Coronary artery (tissue), 2 donors: Measurements from ENCODE around the gene ST6GALNAC4.
A peak's percentile ranks its signal among the peaks of the same experiment; 100 is the strongest.

Experiments used
- DNase-seq: peaks from one replicate; pipeline ENCODE4 v3.0.0-alpha.2; 2017; ENCODE audit warnings: low spot score
- H3K27ac ChIP-seq, 2 donors: fragments of 200-600 bp; sonication (generic); one replicate each; pipeline ENCODE4 v1.5.1; 2016 to 2019
- H3K4me3 ChIP-seq: fragments of 200-600 bp; sonication (generic); 2 replicates; pipeline ENCODE4 v1.5.1; 2016; ENCODE audit warnings: mild to moderate bottlenecking, moderate library complexity
- TF ChIP-seq, protein P1 (sequence below): fragments of 200-600 bp; sonication (generic); IDR thresholded peaks from one replicate; pipeline ENCODE4 v1.5.1; 2019; ENCODE audit warnings: antibody characterized with exemption

Gene ST6GALNAC4

DNA sequence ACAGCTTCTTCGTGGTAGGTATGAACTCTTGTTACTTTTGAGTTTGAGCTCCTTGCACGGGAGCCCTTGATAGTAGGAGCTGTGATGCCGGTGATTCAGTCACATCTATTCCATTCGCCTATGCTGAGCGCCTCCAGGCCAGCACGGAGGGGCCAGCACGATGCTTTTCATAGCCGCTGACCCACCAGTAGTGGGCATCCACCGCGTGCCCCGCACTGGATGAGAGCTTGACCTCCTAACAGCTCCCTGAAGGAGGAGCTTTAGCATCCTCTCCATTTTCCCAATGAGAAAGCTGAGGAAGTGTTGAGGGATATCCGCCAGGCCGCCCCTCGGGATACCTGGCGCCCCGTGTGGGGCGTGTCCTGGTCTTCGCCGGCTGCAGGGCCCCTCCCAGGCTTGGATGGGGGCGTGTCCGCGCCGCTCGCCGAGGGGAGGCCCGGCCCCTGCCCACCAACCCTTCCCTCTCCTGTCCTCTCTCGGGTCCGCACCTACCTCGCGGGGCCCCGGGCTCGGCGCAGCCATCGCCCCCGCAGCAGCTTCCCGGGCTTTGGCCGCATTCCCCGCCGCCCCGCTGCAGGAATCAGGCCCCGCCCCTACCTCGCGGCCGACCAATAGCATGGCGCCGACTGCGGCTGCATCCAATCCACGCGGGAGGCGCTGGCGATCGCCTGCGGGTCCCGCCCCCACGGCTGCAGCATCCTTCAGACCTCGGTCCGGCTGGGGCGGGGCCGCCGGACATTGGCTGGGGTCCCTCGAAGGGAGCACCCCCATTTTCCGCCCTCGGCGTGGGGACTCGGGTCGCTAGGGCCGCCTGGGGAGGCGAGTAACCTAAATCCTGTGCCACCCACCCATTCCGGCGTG lies 13.6 kb upstream of the ST6GALNAC4 start, which contains the start of gene PIP5KL1:
Gene PIP5KL1 (minus strand): TSS at position 547 of the 861 bp plus-strand sequence. CDS start 25 bp downstream, at position 522.
- DNase-seq: no peak
- H3K4me3 ChIP-seq: peak within 1 kb of the TSS; percentile 74
- H3K27ac ChIP-seq: no peak within 1 kb of the TSS
- TF ChIP-seq, protein P1, sequence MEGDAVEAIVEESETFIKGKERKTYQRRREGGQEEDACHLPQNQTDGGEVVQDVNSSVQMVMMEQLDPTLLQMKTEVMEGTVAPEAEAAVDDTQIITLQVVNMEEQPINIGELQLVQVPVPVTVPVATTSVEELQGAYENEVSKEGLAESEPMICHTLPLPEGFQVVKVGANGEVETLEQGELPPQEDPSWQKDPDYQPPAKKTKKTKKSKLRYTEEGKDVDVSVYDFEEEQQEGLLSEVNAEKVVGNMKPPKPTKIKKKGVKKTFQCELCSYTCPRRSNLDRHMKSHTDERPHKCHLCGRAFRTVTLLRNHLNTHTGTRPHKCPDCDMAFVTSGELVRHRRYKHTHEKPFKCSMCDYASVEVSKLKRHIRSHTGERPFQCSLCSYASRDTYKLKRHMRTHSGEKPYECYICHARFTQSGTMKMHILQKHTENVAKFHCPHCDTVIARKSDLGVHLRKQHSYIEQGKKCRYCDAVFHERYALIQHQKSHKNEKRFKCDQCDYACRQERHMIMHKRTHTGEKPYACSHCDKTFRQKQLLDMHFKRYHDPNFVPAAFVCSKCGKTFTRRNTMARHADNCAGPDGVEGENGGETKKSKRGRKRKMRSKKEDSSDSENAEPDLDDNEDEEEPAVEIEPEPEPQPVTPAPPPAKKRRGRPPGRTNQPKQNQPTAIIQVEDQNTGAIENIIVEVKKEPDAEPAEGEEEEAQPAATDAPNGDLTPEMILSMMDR: no peak

DNA sequence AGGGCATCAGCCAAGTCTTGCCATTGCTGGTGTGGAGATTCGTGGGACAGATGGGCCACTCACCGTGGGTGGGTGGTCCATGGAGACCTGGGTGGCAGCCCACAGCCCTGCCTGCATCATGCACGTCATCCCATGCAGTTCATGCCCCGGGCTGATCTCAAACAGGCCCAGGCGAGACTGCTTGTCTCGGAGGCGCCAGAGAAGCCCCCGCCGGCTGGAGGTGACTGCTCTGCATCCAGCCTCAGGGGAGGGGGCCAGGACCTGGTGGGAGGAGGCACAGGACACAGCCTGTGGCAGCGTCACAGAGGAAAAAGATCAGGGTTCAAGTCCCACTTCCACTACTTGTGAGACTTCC lies 12.8 kb upstream of the ST6GALNAC4 start:
- DNase-seq: no peak
- Histone ChIP-seq H3K4me3 (no peak overlapping the region), H3K27ac (no peak overlapping the region)
- TF ChIP-seq, protein P1: no peak

DNA sequence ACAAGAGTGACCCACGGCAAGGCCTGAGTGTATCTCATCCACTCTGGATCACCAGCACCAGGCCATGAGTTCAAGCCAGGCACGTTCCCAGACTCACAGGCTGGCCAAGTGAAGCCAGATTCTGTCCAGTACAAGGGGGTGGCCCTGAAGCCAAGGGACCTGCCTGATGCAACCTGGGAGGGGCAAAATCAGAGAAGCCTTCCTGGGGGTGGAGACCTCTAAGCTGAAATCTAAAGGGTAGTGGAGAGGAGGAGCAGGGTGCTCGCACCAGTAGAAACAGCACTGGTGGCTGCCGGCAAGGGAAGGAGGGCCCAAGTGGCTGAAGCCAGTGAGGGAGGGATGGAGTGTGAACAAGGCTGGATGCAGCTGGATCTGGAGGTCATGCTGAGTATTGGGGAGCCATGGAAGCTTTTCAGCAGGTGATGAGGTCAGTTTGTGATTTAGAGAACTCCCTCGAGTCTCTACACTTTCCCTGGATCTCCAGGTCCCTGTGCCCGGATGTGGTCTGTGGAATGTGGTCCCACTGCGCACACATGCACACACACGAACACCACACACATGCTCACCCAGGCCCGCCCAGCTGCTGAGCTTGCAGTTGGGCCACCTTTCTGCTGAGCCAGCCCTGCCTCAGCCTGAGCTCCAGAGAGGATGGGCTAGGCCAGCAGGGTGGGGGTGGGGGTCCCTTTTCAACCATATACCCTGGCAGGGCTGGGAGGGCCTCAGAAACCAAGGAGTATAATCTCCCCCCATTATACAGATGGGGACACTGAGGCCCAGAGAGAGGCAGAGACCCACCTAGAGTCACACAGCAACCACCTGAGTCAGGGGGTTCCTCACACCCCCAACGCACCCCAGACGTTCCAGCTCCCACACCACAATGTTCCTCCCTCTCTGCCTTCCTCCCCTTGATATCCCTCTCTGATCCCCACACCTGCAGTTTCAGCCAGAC lies 12.1 kb upstream of the ST6GALNAC4 start:
- H3K27ac ChIP-seq: no peak overlapping the region
- no peak overlapping the region for H3K4me3 ChIP-seq
- no peak for DNase-seq
- TF ChIP-seq, protein P1: no peak

DNA sequence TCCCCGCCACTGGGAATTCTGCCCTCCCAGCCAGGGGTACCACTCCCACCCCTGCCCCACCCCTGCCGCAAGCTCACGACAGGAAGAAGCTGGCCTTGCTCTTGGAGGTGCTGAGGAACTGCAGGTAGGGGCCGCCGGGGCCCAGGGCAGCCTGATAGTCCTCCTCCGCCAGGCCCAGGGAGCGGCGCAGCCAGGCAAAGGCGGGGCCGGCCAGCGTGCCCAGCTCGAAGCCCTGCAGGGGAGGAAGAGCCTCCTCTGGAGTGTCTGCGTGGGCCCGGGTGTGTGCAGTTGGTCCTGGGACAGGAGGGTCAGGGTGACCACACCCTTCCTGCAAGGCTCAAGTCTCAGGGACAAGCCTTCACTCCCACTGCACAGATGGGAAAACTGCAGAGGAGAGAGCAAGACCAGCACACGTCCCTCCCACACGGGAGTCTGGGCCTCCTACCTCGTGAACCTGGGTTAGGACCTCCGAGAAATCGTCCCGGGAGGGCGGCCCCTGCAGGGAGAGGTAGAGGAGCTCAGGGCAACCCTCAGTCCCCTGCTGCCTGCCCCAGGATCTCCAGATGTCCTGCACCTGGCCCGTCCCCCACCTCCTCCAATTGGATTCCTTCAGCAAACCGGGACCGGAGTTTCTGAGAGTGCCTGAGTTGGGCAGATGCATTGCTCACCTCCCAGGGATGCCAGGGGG lies 11.3 kb upstream of the ST6GALNAC4 start:
- H3K4me3 ChIP-seq: peak overlapping the region; percentile 51
- TF ChIP-seq, protein P1: no peak
- DNase-seq: no peak
- H3K27ac ChIP-seq: no peak overlapping the region

DNA sequence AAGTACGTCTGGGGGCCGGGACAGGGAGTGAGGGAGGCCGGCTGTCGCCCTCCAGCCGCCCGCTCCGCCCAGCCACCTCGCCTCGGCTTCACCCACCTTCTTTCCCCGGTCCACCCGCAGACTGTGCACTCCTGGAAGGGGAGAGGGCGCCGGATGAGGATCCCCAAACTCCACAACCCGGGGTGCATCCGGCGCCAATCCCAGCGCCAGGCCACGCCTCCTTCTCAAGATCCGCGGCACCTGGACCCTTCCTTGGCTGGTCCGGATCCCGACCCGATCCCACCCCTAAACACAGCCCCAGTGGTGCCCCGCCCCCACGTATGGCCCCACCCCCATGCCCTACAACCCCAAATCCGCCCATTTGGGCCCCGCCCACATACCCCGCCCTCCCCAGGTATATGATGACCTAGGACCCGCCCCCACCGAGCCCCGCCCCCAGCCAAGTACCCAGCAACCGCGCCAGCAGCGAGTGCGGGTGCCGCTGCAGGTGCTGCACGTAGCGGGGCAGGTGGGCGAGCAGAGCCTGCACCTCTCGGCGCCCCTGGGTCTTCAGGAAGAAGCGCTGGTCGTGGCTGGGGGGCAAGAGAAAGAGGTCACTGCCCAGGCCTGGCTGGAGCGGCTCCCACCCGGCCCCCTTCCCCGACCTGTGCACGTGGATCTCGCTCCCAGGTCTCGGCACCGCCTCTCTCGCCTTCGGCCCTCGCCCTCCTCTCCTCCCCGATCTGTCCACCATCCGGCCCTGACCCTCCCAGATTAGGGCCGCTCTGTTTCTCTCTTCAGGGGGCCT lies 10.6 kb upstream of the ST6GALNAC4 start:
- no peak overlapping the region for H3K27ac ChIP-seq
- peak overlapping the region; percentile 51 for H3K4me3 ChIP-seq

DNA sequence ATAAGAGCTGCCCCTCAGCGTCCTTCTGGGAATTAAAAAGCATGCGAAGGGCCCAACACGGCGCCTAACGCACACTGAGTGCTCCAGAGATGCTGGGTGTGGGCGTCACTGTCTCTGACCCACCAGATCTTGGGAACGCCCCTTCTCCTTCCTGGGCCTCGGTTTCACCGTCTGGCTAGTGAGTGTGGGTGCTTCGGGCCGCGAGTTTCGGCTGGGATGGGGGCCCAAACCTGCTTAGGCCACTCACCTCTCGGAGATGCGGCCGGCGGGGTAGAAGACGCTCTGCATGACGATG lies 10.0 kb upstream of the ST6GALNAC4 start:
- no peak for DNase-seq
- no peak overlapping the region for H3K27ac ChIP-seq
- peak overlapping the region; percentile 51 for H3K4me3 ChIP-seq
- TF ChIP-seq, protein P1: no peak

More for the DNA sequence above, 10.6 kb upstream of the ST6GALNAC4 start:
- TF ChIP-seq, protein P1: no peak
- DNase-seq: no peak
